GM15510 (cell line): ENCODE data around the gene SLC25A34.

Experiments used
- POLR2A ChIP-seq: IDR thresholded peaks from 3 replicates; pipeline ENCODE4 v1.6.1; 2011; ENCODE audit warnings: borderline replicate concordance; ENCODE audit not compliant: insufficient read length; ENCODE audit errors: extremely low read depth

The SLC25A34 gene

DNA sequence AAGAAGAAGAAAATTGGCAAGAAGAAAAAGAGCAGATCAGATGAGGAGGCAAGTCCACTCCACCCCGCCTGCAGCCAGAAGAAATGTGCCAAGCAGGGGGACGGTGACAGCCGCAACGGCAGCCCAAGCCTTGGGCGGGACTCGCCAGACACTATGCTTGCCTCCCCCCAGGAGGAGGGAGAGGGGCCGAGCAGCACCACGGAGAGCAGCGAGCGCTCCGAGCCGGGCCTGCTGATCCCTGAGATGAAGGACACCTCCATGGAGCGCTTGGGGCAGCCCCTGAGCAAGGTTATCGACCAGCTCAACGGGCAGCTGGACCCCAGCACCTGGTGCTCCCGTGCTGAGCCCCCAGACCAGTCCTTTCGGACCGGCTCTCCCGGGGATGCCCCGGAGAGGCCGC, 9.0 kb upstream of the SLC25A34 start:
- no peak for TF ChIP-seq POLR2A

DNA sequence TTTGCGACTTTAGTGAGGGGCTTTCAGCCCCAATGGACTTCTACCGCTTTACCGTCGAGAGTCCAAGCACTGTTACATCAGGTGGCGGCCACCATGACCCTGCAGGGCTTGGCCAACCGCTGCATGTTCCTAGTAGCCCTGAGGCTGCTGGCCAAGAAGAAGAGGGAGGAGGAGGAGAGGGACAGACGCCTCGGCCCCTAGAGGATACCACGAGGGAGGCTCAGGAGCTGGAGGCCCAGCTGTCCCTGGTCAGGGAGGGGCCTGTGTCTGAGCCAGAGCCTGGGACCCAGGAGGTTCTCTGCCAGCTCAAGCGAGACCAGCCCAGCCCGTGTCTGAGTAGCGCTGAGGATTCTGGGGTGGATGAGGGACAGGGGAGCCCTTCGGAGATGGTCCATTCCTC, 8.6 kb upstream of the SLC25A34 start:
- TF ChIP-seq POLR2A: no peak

DNA sequence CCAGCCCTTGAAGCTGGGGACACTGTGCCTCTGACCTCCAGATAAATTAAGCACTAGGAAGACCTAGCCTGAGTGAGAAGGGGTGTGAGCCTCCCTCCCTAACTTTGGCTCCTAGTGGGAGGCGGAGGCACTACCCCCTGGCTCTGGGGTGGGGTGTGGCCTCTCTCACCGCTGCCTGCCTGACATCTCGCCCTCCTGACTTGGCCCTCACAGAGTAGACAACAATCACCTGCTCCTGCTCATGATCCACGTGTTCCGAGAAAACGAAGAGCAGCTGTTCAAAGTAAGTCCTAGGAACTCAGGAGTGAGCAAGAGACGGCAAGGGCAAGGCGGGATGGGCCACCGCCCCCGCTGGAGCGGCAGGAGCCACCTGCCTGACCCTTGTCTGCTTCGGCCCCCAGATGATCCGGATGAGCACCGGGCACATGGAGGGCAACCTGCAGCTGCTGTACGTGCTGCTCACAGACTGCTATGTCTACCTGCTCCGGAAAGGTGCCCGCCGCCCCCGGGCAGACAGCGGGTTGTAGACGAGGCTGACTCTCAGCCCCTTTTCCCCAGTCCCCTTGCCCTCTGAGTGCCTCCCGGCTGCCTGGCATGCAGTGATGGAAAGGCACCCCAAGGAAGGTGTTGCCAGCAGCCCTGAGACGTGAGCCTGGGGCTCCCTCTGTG, 8.1 kb upstream of the SLC25A34 start:
- no peak for TF ChIP-seq POLR2A

GRCh38 chr1:15728937-15729657, 7.0 kb upstream of the SLC25A34 start:
- TF ChIP-seq POLR2A: no peak

DNA sequence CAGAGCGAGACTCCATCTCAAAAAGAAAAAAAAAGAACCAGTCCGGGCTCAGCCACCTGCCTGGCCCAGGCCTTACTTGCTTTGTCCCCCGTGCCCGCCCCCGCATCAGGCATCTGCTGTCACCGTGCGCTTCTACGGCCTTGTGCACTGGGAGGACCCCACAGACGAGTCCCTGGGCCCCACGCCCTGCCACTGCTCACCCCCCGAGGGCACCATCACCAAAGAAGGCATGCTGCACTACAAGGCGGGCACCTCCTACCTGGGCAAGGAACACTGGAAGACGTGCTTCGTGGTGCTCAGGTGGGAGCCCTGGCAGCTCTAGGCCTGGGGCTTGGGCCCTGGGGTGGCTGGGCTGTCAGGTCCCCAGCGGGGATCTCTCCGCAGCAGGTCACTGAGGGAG, 5.6 kb upstream of the SLC25A34 start:
- TF ChIP-seq POLR2A: no peak

DNA sequence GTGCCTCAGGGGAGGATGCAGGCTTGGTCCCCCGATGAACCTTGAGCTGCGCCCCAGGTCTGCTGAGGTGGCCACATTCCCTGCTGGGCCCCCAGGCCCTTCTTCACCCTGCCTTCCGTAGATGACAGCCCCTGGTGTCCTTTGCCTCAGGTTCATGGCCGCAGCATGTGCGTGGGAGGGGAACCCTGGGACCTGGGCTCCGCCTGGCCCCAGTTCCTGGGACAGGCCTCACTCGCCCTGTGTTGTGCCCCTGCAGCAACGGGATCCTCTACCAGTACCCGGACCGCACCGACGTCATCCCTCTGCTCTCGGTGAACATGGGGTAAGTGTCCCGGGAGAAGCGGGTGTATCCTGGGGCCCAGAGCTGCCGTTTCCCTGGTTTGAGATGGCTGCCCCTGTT, 5.1 kb upstream of the SLC25A34 start:
- no peak for TF ChIP-seq POLR2A

GRCh38 chr1:15731735-15732685, 4.0 kb upstream of the SLC25A34 start:
- TF ChIP-seq POLR2A: no peak

- TF ChIP-seq POLR2A: no peak
Observed at GRCh38 chr1:15732686-15733081, 3.4 kb upstream of the SLC25A34 start.

DNA sequence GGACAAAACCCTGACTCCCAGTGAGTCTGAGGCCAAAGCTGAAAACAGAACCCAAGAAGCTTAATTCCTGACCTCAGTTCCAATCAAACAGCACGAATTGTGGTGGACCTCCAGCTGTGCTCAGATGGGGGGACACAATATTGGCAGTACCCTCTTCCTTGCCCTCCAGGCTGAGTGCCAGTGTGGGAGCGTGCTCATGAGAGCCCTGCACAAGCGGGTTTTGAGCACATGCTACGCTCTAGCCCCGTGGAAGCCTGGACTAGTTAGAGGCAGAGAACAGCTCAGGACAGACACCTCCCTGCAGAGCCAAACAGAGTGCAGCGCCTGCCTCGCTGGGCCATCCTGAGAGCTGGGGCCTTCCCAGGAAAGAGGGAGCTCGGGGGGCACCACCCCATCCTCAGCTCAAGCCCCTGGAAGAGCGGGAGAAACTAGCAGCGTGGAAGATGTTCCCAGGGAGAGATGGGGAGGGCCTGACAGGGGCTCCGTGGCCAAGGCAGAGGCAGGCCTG, 2.8 kb upstream of the SLC25A34 start:
- TF ChIP-seq POLR2A: no peak

GRCh38 chr1:15733726-15734226, 2.3 kb upstream of the SLC25A34 start:
- no peak for TF ChIP-seq POLR2A

- no peak for TF ChIP-seq POLR2A
Observed at GRCh38 chr1:15734296-15734695, 1.8 kb upstream of the SLC25A34 start.

DNA sequence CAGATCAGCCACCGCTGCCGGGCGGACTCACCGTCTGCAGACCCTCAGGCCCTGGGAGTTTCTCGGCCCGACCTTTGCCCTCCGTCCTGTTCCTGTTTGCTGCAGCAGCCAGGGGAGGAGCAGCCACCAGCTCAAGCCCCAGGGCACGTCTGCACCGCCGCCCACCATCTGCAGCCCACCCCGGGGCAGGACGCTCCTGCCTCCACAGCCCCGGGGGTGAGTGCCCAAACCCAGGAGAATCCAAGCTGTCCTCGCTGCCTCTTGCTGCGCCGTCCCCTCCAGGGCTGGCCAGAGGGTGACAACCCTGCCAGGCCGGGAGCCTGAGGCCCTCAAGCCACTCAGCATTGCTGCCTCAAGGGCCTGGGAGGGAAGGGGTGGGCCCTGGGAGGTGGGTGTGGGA, 1.2 kb upstream of the SLC25A34 start:
- TF ChIP-seq POLR2A: no peak

- TF ChIP-seq POLR2A: no peak
Observed at GRCh38 chr1:15735304-15736037, 587 bp upstream of the SLC25A34 start.

- no peak for TF ChIP-seq POLR2A
Observed at GRCh38 chr1:15736892-15737261, 819 bp downstream of the SLC25A34 start.
